Neural progenitor cell (in vitro differentiated cells): ENCODE results near the gene DSTN. TPM values are rescaled to one million over a fixed set of nuclear protein-coding genes. Genes with fewer than 3 reads are reported as not detected.

Experiments
- DNase-seq: peaks from one replicate; pipeline ENCODE4 v3.0.0-alpha.2; 2016; ENCODE audit warnings: low spot score
- H2AFZ ChIP-seq: fragments of 200-600 bp; sonication (generic); replicated peaks from 2 replicates; pipeline ENCODE4 v1.6.1; 2016; ENCODE audit warnings: antibody characterized with exemption
- H3F3A ChIP-seq: fragments of 200-600 bp; sonication (generic); 2 replicates; pipeline ENCODE4 v1.6.1; 2016; ENCODE audit warnings: antibody characterized with exemption, low read depth
- H3K27ac ChIP-seq: fragments of 200-600 bp; sonication (generic); 2 replicates; pipeline ENCODE4 v1.5.1; 2016; ENCODE audit warnings: mild to moderate bottlenecking
- H3K27me3 ChIP-seq: fragments of 200-600 bp; sonication (generic); 2 replicates; pipeline ENCODE4 v1.6.1; 2016; ENCODE audit warnings: mild to moderate bottlenecking, moderate library complexity
- H3K36me3 ChIP-seq: fragments of 200-600 bp; sonication (generic); 2 replicates; pipeline ENCODE4 v1.5.1; 2016
- H3K4me1 ChIP-seq: fragments of 200-600 bp; sonication (generic); 2 replicates; pipeline ENCODE4 v1.6.1; 2016; ENCODE audit warnings: mixed run types
- H3K4me2 ChIP-seq: fragments of 200-600 bp; sonication (generic); 2 replicates; pipeline ENCODE4 v1.6.1; 2016
- H3K4me3 ChIP-seq: fragments of 200-600 bp; sonication (generic); 2 replicates; pipeline ENCODE4 v1.5.1; 2016
- H3K79me2 ChIP-seq: fragments of 200-600 bp; sonication (generic); 2 replicates; pipeline ENCODE4 v1.6.1; 2016; ENCODE audit warnings: low read depth
- H3K9ac ChIP-seq: fragments of 200-600 bp; sonication (generic); 2 replicates; pipeline ENCODE4 v1.6.1; 2016
- H3K9me3 ChIP-seq: fragments of 200-600 bp; sonication (generic); 2 replicates; pipeline ENCODE4 v1.5.1; 2016; ENCODE audit warnings: low read depth
- H4K20me1 ChIP-seq: fragments of 200-600 bp; sonication (generic); 2 replicates; pipeline ENCODE4 v1.6.1; 2016; ENCODE audit warnings: low read depth
- H3K27ac Mint-ChIP-seq: 3 replicates; pipeline ENCODE4 v1.8.0; 2021; ENCODE audit warnings: mixed read lengths
- H3K27me3 Mint-ChIP-seq: 2 replicates; pipeline ENCODE4 v1.8.0; 2022; ENCODE audit warnings: low read depth, mild to moderate bottlenecking, inconsistent platforms, moderate library complexity, mixed read lengths; ENCODE audit not compliant: insufficient read depth
- H3K36me3 Mint-ChIP-seq: 3 replicates; pipeline ENCODE4 v1.8.0; 2021; ENCODE audit warnings: mixed read lengths
- H3K4me1 Mint-ChIP-seq: 3 replicates; pipeline ENCODE4 v1.8.0; 2021; ENCODE audit warnings: mixed read lengths
- H3K4me3 Mint-ChIP-seq: 3 replicates; pipeline ENCODE4 v1.8.0; 2021; ENCODE audit warnings: mild to moderate bottlenecking, moderate library complexity, mixed read lengths
- H3K9me3 Mint-ChIP-seq: 3 replicates; pipeline ENCODE4 v1.8.0; 2020; ENCODE audit warnings: mixed read lengths
- CTCF ChIP-seq: fragments of 200-600 bp; sonication (generic); IDR thresholded peaks from 2 replicates; pipeline ENCODE4 v1.5.1; 2017; ENCODE audit warnings: antibody characterized with exemption, mild to moderate bottlenecking
- EZH2 ChIP-seq: fragments of 200-600 bp; sonication (generic); IDR thresholded peaks from 2 replicates; pipeline ENCODE4 v1.6.1; 2017; ENCODE audit warnings: antibody characterized with exemption, mild to moderate bottlenecking, moderate library complexity
- EZH2phosphoT487 ChIP-seq: fragments of 200-600 bp; sonication (generic); IDR thresholded peaks from 2 replicates; pipeline ENCODE4 v1.6.1; 2017; ENCODE audit warnings: antibody characterized with exemption
- total RNA-seq: library from RNA; depleted of rRNA; stranded (reverse); fragments of >200 nt; gene quantifications from 2 replicates; pipeline ENCODE4 v1.2.3, GENCODE V29; 2015; ENCODE audit warnings: low replicate concordance

The DSTN gene
- total RNA-seq, 1 donor from 2014 or later = 158 TPM

- TF ChIP-seq EZH2 (no peak), CTCF (no peak), EZH2phosphoT487 (no peak)
- no peak for DNase-seq
- Mint-ChIP-seq H3K27me3 (peaks cover 13% of the 10 kb centered on the region), H3K4me3 (no peak overlapping the region), H3K36me3 (no peaks in the 10 kb centered on the region), H3K4me1 (peaks cover 2% of the 10 kb centered on the region), H3K9me3 (no peaks in the 10 kb centered on the region), H3K27ac (no peak overlapping the region)
- Histone ChIP-seq H4K20me1 (no peaks in the 10 kb centered on the region), H3F3A (no peaks in the 10 kb centered on the region), H3K4me1 (no peaks in the 10 kb centered on the region), H2AFZ (no peak overlapping the region), H3K9ac (no peak overlapping the region), H3K27ac (no peak overlapping the region), H3K36me3 (no peaks in the 10 kb centered on the region), H3K79me2 (no peaks in the 10 kb centered on the region), H3K9me3 (no peaks in the 10 kb centered on the region), H3K27me3 (peaks cover 28% of the 10 kb centered on the region), H3K4me3 (no peak overlapping the region), H3K4me2 (no peak overlapping the region)
These were observed 27.4 kb upstream of the DSTN start for GRCh38 chr20:17542481-17542880.

GRCh38 chr20:17542993-17543412, 26.9 kb upstream of the DSTN start:
- Histone ChIP-seq H3K4me2 (no peak overlapping the region), H3F3A (no peaks in the 10 kb centered on the region), H3K9ac (no peak overlapping the region), H3K27me3 (peaks cover 23% of the 10 kb centered on the region), H2AFZ (no peak overlapping the region), H3K27ac (no peak overlapping the region), H3K4me1 (no peaks in the 10 kb centered on the region), H3K79me2 (no peaks in the 10 kb centered on the region), H3K36me3 (no peaks in the 10 kb centered on the region), H4K20me1 (no peaks in the 10 kb centered on the region), H3K4me3 (no peak overlapping the region), H3K9me3 (no peaks in the 10 kb centered on the region)
- H3K36me3 Mint-ChIP-seq = no peaks in the 10 kb centered on the region
- H3K4me3 Mint-ChIP-seq = no peak overlapping the region
- peaks cover 2% of the 10 kb centered on the region for H3K4me1 Mint-ChIP-seq
- no peak for DNase-seq
- no peaks in the 10 kb centered on the region for H3K9me3 Mint-ChIP-seq
- peaks cover 11% of the 10 kb centered on the region for H3K27me3 Mint-ChIP-seq
- no peak overlapping the region for H3K27ac Mint-ChIP-seq
- TF ChIP-seq EZH2phosphoT487 (no peak), EZH2 (no peak), CTCF (no peak)

- H2AFZ ChIP-seq = no peak overlapping the region
- no peak overlapping the region for H3K4me2 ChIP-seq
- no peaks in the 10 kb centered on the region for H3K9me3 Mint-ChIP-seq
- no peaks in the 10 kb centered on the region for H3K36me3 Mint-ChIP-seq
- no peak overlapping the region for H3K9ac ChIP-seq
- H3K4me1 Mint-ChIP-seq = peaks cover 2% of the 10 kb centered on the region
- no peak overlapping the region for H3K4me3 Mint-ChIP-seq
- H3K27ac Mint-ChIP-seq = no peak overlapping the region
- H3F3A ChIP-seq = no peaks in the 10 kb centered on the region
- no peaks in the 10 kb centered on the region for H3K4me1 ChIP-seq
- H4K20me1 ChIP-seq = no peaks in the 10 kb centered on the region
- no peak for DNase-seq
- H3K36me3 ChIP-seq = no peaks in the 10 kb centered on the region
- peaks cover 10% of the 10 kb centered on the region for H3K27me3 Mint-ChIP-seq
- no peaks in the 10 kb centered on the region for H3K9me3 ChIP-seq
- TF ChIP-seq EZH2 = no peak
- no peak for TF ChIP-seq CTCF
- TF ChIP-seq EZH2phosphoT487 = no peak
- no peak overlapping the region for H3K4me3 ChIP-seq
- no peaks in the 10 kb centered on the region for H3K79me2 ChIP-seq
- H3K27me3 ChIP-seq = peaks cover 16% of the 10 kb centered on the region
- H3K27ac ChIP-seq = no peak overlapping the region
These were observed 26.2 kb upstream of the DSTN start for GRCh38 chr20:17543531-17544131.
